Medulla oblongata (tissue), 1 donor: ENCODE data around the gene AMIGO3.

ENCODE experiments used
- DNase-seq: peaks from one replicate; pipeline ENCODE4 v3.0.0-alpha.2; 2015; ENCODE audit errors: extremely low spot score

Gene AMIGO3

DNA sequence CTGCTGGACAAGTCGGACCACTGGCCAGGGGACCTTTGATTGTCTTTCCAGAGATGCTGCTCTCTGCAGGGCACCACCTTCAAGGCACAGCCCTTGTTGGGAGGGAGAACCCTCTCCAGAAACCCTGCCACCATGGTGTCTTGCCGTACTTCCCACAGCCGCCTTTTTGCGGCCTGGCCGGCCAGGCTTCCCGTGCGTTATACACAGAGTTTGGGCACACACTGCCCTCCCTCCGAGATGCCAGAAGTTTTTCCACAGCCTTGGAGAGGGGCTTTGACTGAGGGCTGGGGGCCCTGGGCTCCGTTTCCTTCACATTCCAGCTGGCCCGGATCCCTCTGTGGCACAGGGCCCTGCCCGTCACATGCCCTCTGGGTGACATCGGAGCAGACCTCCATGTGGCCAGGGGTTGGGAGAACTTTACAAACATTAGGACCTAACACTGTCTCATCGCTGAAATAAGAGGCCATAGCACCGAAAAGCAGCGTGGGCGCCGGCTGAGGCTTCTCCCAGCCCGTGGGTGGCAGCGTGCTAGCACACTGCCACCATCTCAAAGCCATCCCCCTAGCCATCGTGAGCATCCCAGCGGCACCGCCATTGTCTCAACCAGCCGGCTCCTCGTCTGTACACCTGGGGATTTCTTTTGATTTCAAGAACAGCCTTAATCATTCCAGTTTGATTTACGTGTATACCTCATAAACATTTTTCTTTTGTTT is 51.6 kb downstream of the AMIGO3 start:
- no peak for DNase-seq
